ENCODE results near the gene PDZD11. TPM values are rescaled to one million over a fixed set of nuclear protein-coding genes. Genes with fewer than 3 reads are reported as not detected.
"Not testable (repeated sequence)": the region's sequence is repeated elsewhere in the genome, so short reads cannot be mapped to it uniquely, and the experiment has no call there.

PDZD11 gene
- total RNA-seq, 4 donors from 2014 or later: 16.4 to 29.2 (median 20.2) TPM

DNA sequence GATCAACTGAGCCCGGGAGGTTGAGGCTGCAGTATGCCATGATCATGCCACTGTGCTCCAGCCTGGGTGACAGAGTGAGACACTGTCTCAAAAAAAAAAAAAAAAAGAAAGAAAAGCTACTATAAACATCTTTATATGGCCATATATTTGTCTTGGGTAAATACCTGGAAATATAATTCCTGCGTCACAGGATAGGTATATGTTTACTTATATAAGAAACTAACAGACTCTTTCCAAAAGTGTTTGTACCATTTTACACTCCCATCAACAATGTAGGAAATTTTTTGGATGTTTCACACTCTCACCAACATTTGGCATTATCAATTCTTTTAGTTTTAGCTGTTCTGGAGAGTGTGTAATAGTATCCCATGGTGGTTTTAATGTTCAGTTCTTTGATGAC, 42.5 kb downstream of the PDZD11 start:
- WGBS, 2 donors: 95 to 98% methylated on average over 2 of the region's 2 CpGs
- TF ChIP-seq EP300 (IDR thresholded peaks at IDR 0.05): no peak
- TF ChIP-seq, protein P1, sequence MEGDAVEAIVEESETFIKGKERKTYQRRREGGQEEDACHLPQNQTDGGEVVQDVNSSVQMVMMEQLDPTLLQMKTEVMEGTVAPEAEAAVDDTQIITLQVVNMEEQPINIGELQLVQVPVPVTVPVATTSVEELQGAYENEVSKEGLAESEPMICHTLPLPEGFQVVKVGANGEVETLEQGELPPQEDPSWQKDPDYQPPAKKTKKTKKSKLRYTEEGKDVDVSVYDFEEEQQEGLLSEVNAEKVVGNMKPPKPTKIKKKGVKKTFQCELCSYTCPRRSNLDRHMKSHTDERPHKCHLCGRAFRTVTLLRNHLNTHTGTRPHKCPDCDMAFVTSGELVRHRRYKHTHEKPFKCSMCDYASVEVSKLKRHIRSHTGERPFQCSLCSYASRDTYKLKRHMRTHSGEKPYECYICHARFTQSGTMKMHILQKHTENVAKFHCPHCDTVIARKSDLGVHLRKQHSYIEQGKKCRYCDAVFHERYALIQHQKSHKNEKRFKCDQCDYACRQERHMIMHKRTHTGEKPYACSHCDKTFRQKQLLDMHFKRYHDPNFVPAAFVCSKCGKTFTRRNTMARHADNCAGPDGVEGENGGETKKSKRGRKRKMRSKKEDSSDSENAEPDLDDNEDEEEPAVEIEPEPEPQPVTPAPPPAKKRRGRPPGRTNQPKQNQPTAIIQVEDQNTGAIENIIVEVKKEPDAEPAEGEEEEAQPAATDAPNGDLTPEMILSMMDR (IDR thresholded peaks at IDR 0.05): no peak
- no peak for TF ChIP-seq POLR2A (IDR thresholded peaks at IDR 0.05)
- DNase-seq (ENCODE audit: low spot score in 2 of 2): no peak
- no peaks in the 10 kb centered on the region for H3K36me3 ChIP-seq
- no peak overlapping the region for H3K27ac ChIP-seq
- H3K4me3 ChIP-seq: no peak overlapping the region
- no peaks in the 10 kb centered on the region for H3K27me3 ChIP-seq
- H3K4me1 ChIP-seq: no peaks in the 10 kb centered on the region
- H3K9me3 ChIP-seq: no peaks in the 10 kb centered on the region

DNA sequence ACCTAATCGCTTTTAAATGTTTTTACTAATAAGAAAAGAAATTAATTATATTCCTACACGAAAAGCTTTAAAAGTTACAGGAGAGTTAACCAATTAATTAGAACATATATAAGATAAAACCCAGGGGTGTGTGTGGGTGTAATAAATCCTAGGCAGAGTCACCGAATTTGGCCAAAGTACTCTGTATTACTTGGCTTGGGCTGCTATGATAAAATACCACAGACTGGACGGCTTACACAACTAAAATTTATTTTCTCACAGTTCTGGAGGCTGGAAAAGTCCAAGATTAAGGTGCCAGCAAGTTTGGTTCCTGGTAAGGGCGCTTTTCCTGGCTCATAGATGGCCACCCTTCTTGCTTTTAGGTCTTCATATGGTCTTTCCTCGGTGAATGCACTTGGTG, 44.8 kb downstream of the PDZD11 start:
- Histone ChIP-seq H3K27ac (no peak overlapping the region), H3K4me1 (no peaks in the 10 kb centered on the region), H3K9me3 (no peaks in the 10 kb centered on the region), H3K27me3 (no peaks in the 10 kb centered on the region), H3K36me3 (no peaks in the 10 kb centered on the region), H3K4me3 (no peak overlapping the region)
- 69 to 75% methylated on average over 6 of the region's 6 CpGs for WGBS, 2 donors
- no peak for DNase-seq (ENCODE audit: low spot score in 2 of 2)
- TF ChIP-seq POLR2A (IDR thresholded peaks at IDR 0.05): no peak

DNA sequence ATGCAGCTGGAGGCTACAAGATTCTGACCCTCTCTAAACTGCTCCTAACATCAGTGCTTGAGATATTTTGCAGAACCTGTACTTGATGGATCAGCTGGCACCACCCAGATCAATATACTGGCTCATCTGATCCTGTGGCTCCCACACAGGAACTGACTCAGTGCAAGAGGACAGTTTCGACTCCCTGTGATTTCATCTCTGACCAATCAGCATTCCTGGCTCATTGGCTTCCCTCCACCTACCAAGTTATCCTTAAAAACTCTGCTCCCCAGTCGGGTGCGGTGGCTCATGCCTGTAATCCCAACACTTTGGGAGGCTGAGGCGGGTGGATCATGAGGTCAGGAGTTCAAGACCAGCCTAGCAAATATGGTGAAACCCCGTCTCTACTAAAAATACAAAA, 46.1 kb downstream of the PDZD11 start:
- WGBS, 2 donors: 76 to 87% methylated on average over 5 of the region's 5 CpGs
- H3K4me3 ChIP-seq; H3K36me3 ChIP-seq; DNase-seq (ENCODE audit: low spot score in 2 of 2); H3K4me1 ChIP-seq; H3K27me3 ChIP-seq; H3K27ac ChIP-seq; H3K9me3 ChIP-seq: not testable (repeated sequence)

DNA sequence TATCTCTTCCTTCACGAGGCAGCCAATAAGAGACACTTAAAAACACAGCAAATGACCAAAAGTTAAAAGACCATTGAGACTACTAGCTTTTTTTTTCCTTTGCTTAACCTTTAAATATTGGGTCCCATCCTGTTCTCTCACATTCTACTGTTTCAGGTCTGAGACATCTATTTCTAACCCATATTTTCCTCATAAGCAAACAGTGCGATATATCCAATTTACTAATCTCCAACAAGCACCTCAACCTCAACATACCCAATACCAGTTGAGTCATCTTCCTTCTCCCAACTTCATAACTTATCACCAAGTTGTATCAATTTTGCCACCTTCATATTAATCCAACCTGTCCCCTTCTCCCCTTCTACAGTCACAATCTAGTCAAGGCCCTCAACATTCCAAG, 48.2 kb downstream of the PDZD11 start:
- Histone ChIP-seq H3K9me3 (no peaks in the 10 kb centered on the region), H3K27me3 (no peaks in the 10 kb centered on the region), H3K4me1 (no peaks in the 10 kb centered on the region), H3K36me3 (no peaks in the 10 kb centered on the region), H3K4me3 (no peak overlapping the region), H3K27ac (no peak overlapping the region)
- 79 to 94% methylated on average over 2 of the region's 2 CpGs for WGBS, 2 donors
- no peak for TF ChIP-seq EP300 (IDR thresholded peaks at IDR 0.05)
- TF ChIP-seq POLR2A (IDR thresholded peaks at IDR 0.05): no peak
- no peak for DNase-seq (ENCODE audit: low spot score in 2 of 2)

DNA sequence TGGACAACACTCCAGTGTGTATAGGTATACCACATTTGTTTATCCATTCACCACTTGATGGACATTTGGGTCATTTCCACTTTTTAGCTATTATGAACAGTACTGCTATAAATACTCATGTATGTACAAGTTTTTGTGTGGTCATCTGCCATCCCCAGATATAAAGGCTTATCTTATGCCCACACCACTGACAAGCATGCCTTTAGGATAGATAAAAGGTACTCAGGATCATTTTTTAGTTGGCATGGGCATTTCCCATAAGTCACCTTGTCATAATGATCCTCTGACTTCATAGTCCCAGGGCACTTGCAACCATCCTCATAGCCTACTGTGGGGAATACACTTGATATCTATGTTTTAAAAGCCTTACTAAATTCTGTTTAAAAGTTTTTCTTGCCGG, 49.0 kb downstream of the PDZD11 start:
- H3K9me3 ChIP-seq: no peaks in the 10 kb centered on the region
- WGBS, 2 donors: 88 to 100% methylated on average over 1 of the region's 1 CpG
- H3K27me3 ChIP-seq: no peaks in the 10 kb centered on the region
- H3K27ac ChIP-seq: no peak overlapping the region
- no peak for DNase-seq (ENCODE audit: low spot score in 2 of 2)
- TF ChIP-seq POLR2A (IDR thresholded peaks at IDR 0.05) (no peak), EP300 (IDR thresholded peaks at IDR 0.05) (no peak)
- TF ChIP-seq, protein P1 (IDR thresholded peaks at IDR 0.05): no peak
- no peak overlapping the region for H3K4me3 ChIP-seq
- H3K36me3 ChIP-seq: no peaks in the 10 kb centered on the region
- no peaks in the 10 kb centered on the region for H3K4me1 ChIP-seq

Small RNA genes within 50 kb of the gene (small RNA-seq; reads per million reads assigned to genes)
- not detected for gene RNA5SP507

Other genes with a start within 250 kb of the PDZD11 start
- gene AWAT2, start 240.0 kb downstream of the PDZD11 start, total RNA-seq: not detected
- gene OTUD6A, start 227.5 kb downstream of the PDZD11 start, total RNA-seq: not detected
- gene IGBP1, start 156.5 kb downstream of the PDZD11 start, total RNA-seq: 10 to 100 TPM; 37.5 to 53.3 (median 46.8) TPM
- not detected for gene DGAT2L6, start 112.4 kb downstream of the PDZD11 start, total RNA-seq
- gene AWAT1, start 55.3 kb downstream of the PDZD11 start, total RNA-seq: not detected
- gene P2RY4, start 29.7 kb downstream of the PDZD11 start, total RNA-seq: 1 to 10 TPM in 2 of 4 donors, under 1 TPM in 2; 0.60 to 3.9 (median 1.3) TPM
- gene ARR3, start 21.6 kb downstream of the PDZD11 start, total RNA-seq: not detected
- gene RAB41, start 7.8 kb downstream of the PDZD11 start, total RNA-seq: not detected
- under 1 TPM in 1 of 4 donors, not detected in 3; 0.59 TPM for gene KIF4A, start 177 bp upstream of the PDZD11 start, total RNA-seq
- under 1 TPM in 2 of 4 donors, not detected in 2; 0.21 to 0.30 TPM for gene GDPD2, start 133.4 kb upstream of the PDZD11 start, total RNA-seq
- 10 to 100 TPM in 2 of 4 donors, 1 to 10 TPM in 2; 5.0 to 14.5 (median 10.4) TPM for gene DLG3, start 154.9 kb upstream of the PDZD11 start, total RNA-seq

Measured in tibial nerve (tissue), 4 donors.